H1 (cell line): Measurements from ENCODE around the gene MLF1. TPM values are rescaled to one million over a fixed set of nuclear protein-coding genes. Genes with fewer than 3 reads are reported as not detected.

ENCODE experiments used
- ASH2L ChIP-seq: fragments of 200-600, 300-600 bp; sonication (generic); IDR thresholded peaks from one replicate; pipeline ENCODE4 v1.7.1; 2017; ENCODE audit warnings: low read length
- HDAC6 ChIP-seq: IDR thresholded peaks from one replicate; pipeline ENCODE4 v1.7.1; 2012; ENCODE audit warnings: low read depth, mild to moderate bottlenecking, inconsistent platforms, low read length, moderate library complexity
- SP2 ChIP-seq: IDR thresholded peaks from 2 replicates; pipeline ENCODE4 v1.6.1; 2012; ENCODE audit warnings: mild to moderate bottlenecking, low read length, inconsistent platforms
- SRF ChIP-seq: IDR thresholded peaks from 2 replicates; pipeline ENCODE4 v1.6.1; 2011; ENCODE audit warnings: mild to moderate bottlenecking, low read depth, low read length, moderate library complexity
- TAF1 ChIP-seq: IDR thresholded peaks from 2 replicates; pipeline ENCODE4 v1.6.1; 2011; ENCODE audit warnings: mild to moderate bottlenecking, low read depth, low read length
- TBP ChIP-seq: IDR thresholded peaks from 2 replicates; pipeline ENCODE4 v1.6.1; 2011; ENCODE audit warnings: low read depth, low read length, improper control_type of control experiment
- polyA plus RNA-seq, 7 experiments: library from polyadenylated mRNA; depleted of rRNA in 3 of 7; stranded (reverse) in 5 of 7; unstranded in 2 of 7; fragments of >200 nt in 5 of 7; fragments of 200-250 nt in 2 of 7; gene quantifications; 1 replicate in 5 of 7; 2 replicates in 1 of 7; 4 replicates in 1 of 7; pipeline versions ENCODE4 v1.2.1 to v1.2.3, GENCODE V29; 2011 to 2013; ENCODE audit warnings: missing spikeins in 2 of 7, mixed read lengths in 2 of 7
- total RNA-seq: library from RNA; stranded (reverse); fragmentation: NEBNext Ultra II Directional; extraction: Animal tissue kit (Norgen Biotek cat#: 25700); gene quantifications from 2 replicates; pipeline ENCODE4 v1.2.1, GENCODE V29; 2021
- TF ChIP-seq, protein P1 (sequence below), 3 experiments: IDR thresholded peaks; 1 replicate in 2 of 3; 2 replicates in 1 of 3; pipeline versions ENCODE4 v1.5.1 to v1.6.1; 2011; ENCODE audit warnings: low read length in 3 of 3, mild to moderate bottlenecking in 3 of 3, inconsistent platforms in 2 of 3, low read depth in 1 of 3, moderate library complexity in 1 of 3; ENCODE audit not compliant: insufficient read depth in 1 of 3; ENCODE audit errors: control extremely low read depth in 1 of 3
- TF ChIP-seq, protein P2 (sequence below): IDR thresholded peaks from 2 replicates; pipeline ENCODE4 v1.6.1; 2011; ENCODE audit warnings: low read length, improper control_type of control experiment

Gene MLF1
- total and polyA plus RNA-seq, 2 of the 8 experiments (the other 6 are each of a cell fraction or from before 2014, with no cell fraction given), result 13.4 to 48.9 TPM

DNA sequence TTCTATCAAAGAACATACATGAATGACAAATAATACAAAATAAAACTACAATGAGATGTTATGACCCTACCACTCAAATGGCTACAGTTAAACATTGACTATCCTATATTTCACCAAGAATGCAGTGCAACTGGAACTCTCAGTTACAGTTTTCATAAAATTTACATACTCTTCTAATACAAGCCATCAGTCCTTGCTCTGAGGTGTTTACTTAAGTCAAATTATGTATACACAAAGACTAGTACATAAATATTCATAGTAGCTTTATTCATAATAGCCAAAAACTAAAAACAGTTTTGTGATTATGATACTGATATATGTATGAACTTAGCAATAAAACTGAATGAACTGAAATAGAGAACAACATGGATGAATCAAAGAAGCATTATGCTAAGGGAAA, 19.2 kb downstream of the MLF1 start (continued):
- TF ChIP-seq SRF (no peak), TBP (no peak), TAF1 (no peak), HDAC6 (no peak), SP2 (no peak), ASH2L (no peak)
- TF ChIP-seq, protein P1, sequence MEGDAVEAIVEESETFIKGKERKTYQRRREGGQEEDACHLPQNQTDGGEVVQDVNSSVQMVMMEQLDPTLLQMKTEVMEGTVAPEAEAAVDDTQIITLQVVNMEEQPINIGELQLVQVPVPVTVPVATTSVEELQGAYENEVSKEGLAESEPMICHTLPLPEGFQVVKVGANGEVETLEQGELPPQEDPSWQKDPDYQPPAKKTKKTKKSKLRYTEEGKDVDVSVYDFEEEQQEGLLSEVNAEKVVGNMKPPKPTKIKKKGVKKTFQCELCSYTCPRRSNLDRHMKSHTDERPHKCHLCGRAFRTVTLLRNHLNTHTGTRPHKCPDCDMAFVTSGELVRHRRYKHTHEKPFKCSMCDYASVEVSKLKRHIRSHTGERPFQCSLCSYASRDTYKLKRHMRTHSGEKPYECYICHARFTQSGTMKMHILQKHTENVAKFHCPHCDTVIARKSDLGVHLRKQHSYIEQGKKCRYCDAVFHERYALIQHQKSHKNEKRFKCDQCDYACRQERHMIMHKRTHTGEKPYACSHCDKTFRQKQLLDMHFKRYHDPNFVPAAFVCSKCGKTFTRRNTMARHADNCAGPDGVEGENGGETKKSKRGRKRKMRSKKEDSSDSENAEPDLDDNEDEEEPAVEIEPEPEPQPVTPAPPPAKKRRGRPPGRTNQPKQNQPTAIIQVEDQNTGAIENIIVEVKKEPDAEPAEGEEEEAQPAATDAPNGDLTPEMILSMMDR (IDR thresholded peaks at IDR 0.05; ENCODE audit: control extremely low read depth in 1 of 3, insufficient read depth in 1 of 3, low read depth in 1 of 3, low read length in 3 of 3), result no peak
- TF ChIP-seq, protein P2, sequence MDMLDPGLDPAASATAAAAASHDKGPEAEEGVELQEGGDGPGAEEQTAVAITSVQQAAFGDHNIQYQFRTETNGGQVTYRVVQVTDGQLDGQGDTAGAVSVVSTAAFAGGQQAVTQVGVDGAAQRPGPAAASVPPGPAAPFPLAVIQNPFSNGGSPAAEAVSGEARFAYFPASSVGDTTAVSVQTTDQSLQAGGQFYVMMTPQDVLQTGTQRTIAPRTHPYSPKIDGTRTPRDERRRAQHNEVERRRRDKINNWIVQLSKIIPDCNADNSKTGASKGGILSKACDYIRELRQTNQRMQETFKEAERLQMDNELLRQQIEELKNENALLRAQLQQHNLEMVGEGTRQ, result no peak
- TF ChIP-seq, all 59 proteins: peak for 0
